OCI-LY7 (cell line): ENCODE data around the gene C16orf86. TPM values are rescaled to one million over a fixed set of nuclear protein-coding genes. Genes with fewer than 3 reads are reported as not detected.
A peak's percentile ranks its signal among the peaks of the same experiment; 100 is the strongest.

Source experiments
- BruUV-seq: library from RNA; stranded (reverse); fragments of 400-500 nt; replicated peaks from 2 replicates; lab custom pipeline; 2021; lab: Mats Ljungman, UMichigan
- CTCF ChIA-PET: fragments of 300-600 bp; sonication (Branson Sonifier 250); formaldehyde crosslinking; loops from one replicate; lab custom pipeline; 2022; ENCODE audit warnings: antibody characterized with exemption; ENCODE audit not compliant: unreplicated experiment; lab: Charles Lee
- POLR2A ChIA-PET: fragments of 300-600 bp; sonication (Branson Sonifier 250); formaldehyde crosslinking; loops from one replicate; lab custom pipeline; 2022; ENCODE audit warnings: antibody characterized with exemption; lab: Charles Lee
- DNase-seq: peaks from one replicate; pipeline ENCODE4 v3.0.0-alpha.2; 2015; ENCODE audit warnings: low spot score
- H2AFZ ChIP-seq: fragments of 200-600 bp; sonication (generic), shearing (Covaris generic); 2 replicates; pipeline ENCODE4 v1.6.1; 2014; ENCODE audit warnings: mild to moderate bottlenecking, antibody characterized with exemption, low read length, moderate library complexity
- H3K27ac ChIP-seq: fragments of 200-600 bp; sonication (generic); 2 replicates; pipeline ENCODE4 v1.5.1; 2014; ENCODE audit warnings: mixed run types, low read depth, mild to moderate bottlenecking, moderate library complexity, low read length, inconsistent platforms; ENCODE audit not compliant: poor library complexity, severe bottlenecking
- H3K36me3 ChIP-seq: fragments of 200-600 bp; sonication (generic); 2 replicates; pipeline ENCODE4 v1.6.1; 2014; ENCODE audit warnings: mild to moderate bottlenecking, antibody characterized with exemption, low read length, moderate library complexity, mixed read lengths; ENCODE audit not compliant: insufficient read depth
- H3K4me1 ChIP-seq: fragments of 200-600 bp; sonication (generic); 2 replicates; pipeline ENCODE4 v1.5.1; 2014; ENCODE audit warnings: mild to moderate bottlenecking, low read length; ENCODE audit not compliant: insufficient read depth, poor library complexity, severe bottlenecking
- H3K4me2 ChIP-seq: fragments of 200-600 bp; sonication (generic); 2 replicates; pipeline ENCODE4 v1.6.1; 2014; ENCODE audit warnings: mild to moderate bottlenecking, low read length
- H3K4me3 ChIP-seq: fragments of 200-600 bp; sonication (generic); 2 replicates; pipeline ENCODE4 v1.5.1; 2014; ENCODE audit warnings: mild to moderate bottlenecking, low read depth, low read length; ENCODE audit not compliant: poor library complexity, severe bottlenecking
- H3K79me2 ChIP-seq: fragments of 200-600 bp; sonication (generic); 2 replicates; pipeline ENCODE4 v1.6.1; 2016; ENCODE audit warnings: low read depth, mild to moderate bottlenecking, low read length, moderate library complexity, mixed read lengths; ENCODE audit not compliant: insufficient read depth
- H3K9me2 ChIP-seq: fragments of 200-600 bp; sonication (generic); 2 replicates; pipeline ENCODE4 v1.6.1; 2016; ENCODE audit warnings: mild to moderate bottlenecking, low read length, mixed read lengths; ENCODE audit not compliant: insufficient read depth
- H3K9me3 ChIP-seq: fragments of 200-600 bp; sonication (generic); 2 replicates; pipeline ENCODE4 v1.6.1; 2014; ENCODE audit warnings: mild to moderate bottlenecking, mixed run types, low read length, mixed read lengths
- H4K20me1 ChIP-seq: fragments of 200-600 bp; sonication (generic); 2 replicates; pipeline ENCODE4 v1.6.1; 2014; ENCODE audit warnings: mild to moderate bottlenecking, antibody characterized with exemption, low read length, moderate library complexity, mixed read lengths; ENCODE audit not compliant: insufficient read depth
- CTCF ChIP-seq: fragments of 200-600 bp; sonication (generic); conservative IDR thresholded peaks from 2 replicates; pipeline ENCODE4 v1.5.1; 2014; ENCODE audit warnings: mild to moderate bottlenecking, antibody characterized with exemption, low read length, moderate library complexity, mixed read lengths
- EZH2phosphoT487 ChIP-seq: fragments of 200-600 bp; sonication (generic); IDR thresholded peaks from 2 replicates; pipeline ENCODE4 v1.6.1; 2018; ENCODE audit warnings: low read depth, borderline replicate concordance, mild to moderate bottlenecking, mixed run types, antibody characterized with exemption, low read length, moderate library complexity, mixed read lengths
- intact Hi-C: fragments of 100-400 bp; cut with micrococcal nuclease; formaldehyde crosslinking; loops from one replicate; pipeline ENCODE4 v1.10.0; 2022; ENCODE audit not compliant: unreplicated experiment
- total RNA-seq, 2 experiments: library from RNA; depleted of rRNA in 1 of 2; stranded (reverse); fragments of >200 nt in 1 of 2; shearing (Covaris generic) in 1 of 2; gene quantifications; 2 replicates each; pipeline ENCODE4 v1.2.3, GENCODE V29; 2014 to 2022

Gene C16orf86
- total RNA-seq, 2 experiments from 2014 or later = 4.7 to 7.8 TPM

DNA sequence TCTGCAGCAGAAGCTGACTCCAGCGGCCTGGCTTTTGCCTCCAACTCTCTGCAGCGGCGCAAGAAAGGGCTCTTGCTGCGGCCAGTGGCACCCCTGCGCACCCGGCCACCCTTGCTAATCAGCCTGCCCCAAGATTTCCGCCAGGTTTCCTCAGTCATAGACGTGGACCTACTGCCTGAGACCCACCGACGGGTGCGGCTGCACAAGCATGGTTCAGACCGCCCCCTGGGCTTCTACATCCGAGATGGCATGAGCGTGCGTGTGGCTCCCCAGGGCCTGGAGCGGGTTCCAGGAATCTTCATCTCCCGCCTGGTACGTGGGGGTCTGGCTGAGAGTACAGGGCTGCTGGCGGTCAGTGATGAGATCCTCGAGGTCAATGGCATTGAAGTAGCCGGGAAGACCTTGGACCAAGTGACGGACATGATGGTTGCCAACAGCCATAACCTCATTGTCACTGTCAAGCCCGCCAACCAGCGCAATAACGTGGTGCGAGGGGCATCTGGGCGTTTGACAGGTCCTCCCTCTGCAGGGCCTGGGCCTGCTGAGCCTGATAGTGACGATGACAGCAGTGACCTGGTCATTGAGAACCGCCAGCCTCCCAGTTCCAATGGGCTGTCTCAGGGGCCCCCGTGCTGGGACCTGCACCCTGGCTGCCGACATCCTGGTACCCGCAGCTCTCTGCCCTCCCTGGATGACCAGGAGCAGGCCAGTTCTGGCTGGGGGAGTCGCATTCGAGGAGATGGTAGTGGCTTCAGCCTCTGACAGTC lies 4.5 kb upstream of the C16orf86 start:
- Histone ChIP-seq H3K9me2 (no peaks in the 10 kb centered on the region), H3K4me2 (peak overlapping the region; percentile 69; the same call in 1 of the 2 replicates), H4K20me1 (0 out of 2 replicates have a peak, but pooled peaks cover 7% of the 10 kb centered on the region), H3K4me3 (no peak overlapping the region), H3K79me2 (peaks cover 13% of the 10 kb centered on the region; the same call in 1 of the 2 replicates), H3K36me3 (peaks cover 27% of the 10 kb centered on the region), H2AFZ (no peak overlapping the region), H3K9me3 (no peaks in the 10 kb centered on the region), H3K4me1 (peaks cover 27% of the 10 kb centered on the region), H3K27ac (no peak overlapping the region)
- DNase-seq = no peak
- intact Hi-C loops = loop anchor here (2.0 kb wide), 2 partner anchors 173 to 181 kb away; partner anchors contain the start of gene ATP6V0D1
- TF ChIP-seq EZH2phosphoT487 = no peak
- TF ChIP-seq CTCF = no peak
- POLR2A ChIA-PET = no interaction called here
- CTCF ChIA-PET = interaction anchor here (0.6 kb wide), 1 partner anchor 594 kb away, joined by 3 read pairs; no protein-coding TSS in a partner anchor
- no TSS peak for BruUV-seq

GRCh38 chr16:67662653-67663010 lies 4.0 kb upstream of the C16orf86 start:
- ChIA-PET CTCF (interaction anchor here (0.6 kb wide), 2 partner anchors 593 to 716 kb away, joined by 3 read pairs; no protein-coding TSS in a partner anchor), POLR2A (interaction anchor here (1.2 kb wide), 1 partner anchor 18 kb away, joined by 3 read pairs; the partner anchor contains the start of gene CARMIL2)
- no TSS peak for BruUV-seq
- H3K4me1 ChIP-seq = peaks cover 33% of the 10 kb centered on the region
- no peaks in the 10 kb centered on the region for H3K9me2 ChIP-seq
- peaks cover 22% of the 10 kb centered on the region for H3K36me3 ChIP-seq
- peaks cover 13% of the 10 kb centered on the region; the same call in 1 of the 2 replicates for H3K79me2 ChIP-seq
- TF ChIP-seq CTCF (no peak), EZH2phosphoT487 (no peak)
- DNase-seq = no peak
- no peak overlapping the region for H3K4me3 ChIP-seq
- no peak overlapping the region for H3K4me2 ChIP-seq
- H4K20me1 ChIP-seq = 0 out of 2 replicates have a peak, but pooled peaks cover 7% of the 10 kb centered on the region
- no peaks in the 10 kb centered on the region for H3K9me3 ChIP-seq
- no peak overlapping the region for H2AFZ ChIP-seq
- intact Hi-C loops = no loop called here
- H3K27ac ChIP-seq = no peak overlapping the region
